Pancreas (tissue), 10 donors: ENCODE data around the gene CCDC110. TPM values are rescaled to one million over a fixed set of nuclear protein-coding genes. Genes with fewer than 3 reads are reported as not detected.

Experiments
- ATAC-seq, 4 donors: fragments of 200-7000 bp; cut with Tn5 transposase; one replicate each; pipeline versions ENCODE4 v1.8.0 to v1.9.1; 2020; ENCODE audit warnings: mild to moderate bottlenecking in 4 of 4, moderate library complexity in 4 of 4
- DNase-seq, 6 donors: peaks; one replicate each; pipeline ENCODE4 v3.0.0-alpha.2; 2020
- FAIRE-seq: peaks from 2 replicates; lab custom pipeline; 2012; peaks lifted over from hg19 to GRCh38; lab: Jason Lieb, UNC
- H3K27ac ChIP-seq, 4 donors: fragments of 200-600 bp; sonication (generic); 1 replicate in 3 of 4; 2 replicates in 1 of 4; pipeline versions ENCODE4 v1.5.0 to v1.8.0; 2020
- H3K27me3 ChIP-seq, 4 donors: fragments of 200-600 bp; one replicate each; pipeline ENCODE4 v1.8.0; 2021
- H3K36me3 ChIP-seq, 3 donors: fragments of 200-600 bp; sonication (generic) in 1 of 3; one replicate each; pipeline versions ENCODE4 v1.5.0 to v1.8.0; 2020 to 2021
- H3K4me1 ChIP-seq, 3 donors: fragments of 200-600 bp; one replicate each; pipeline ENCODE4 v1.8.0; 2021
- H3K4me3 ChIP-seq, 4 donors: fragments of 200-600 bp; sonication (generic) in 2 of 4; one replicate each; pipeline versions ENCODE4 v1.5.0 to v1.8.0; 2020 to 2021
- H3K9me3 ChIP-seq, 4 donors: fragments of 200-600 bp; one replicate each; pipeline ENCODE4 v1.8.0; 2021
- CTCF ChIP-seq, 4 donors: fragments of 200-600 bp; sonication (generic) in 3 of 4; IDR thresholded peaks; one replicate each; pipeline versions ENCODE4 v1.5.0 to v1.8.0; 2021; ENCODE audit warnings: antibody characterized with exemption in 4 of 4
- WGBS, 2 donors: extraction: QIAGEN DNeasy Blood & Tissue Kit; methylation state at CpG; one replicate each; pipeline ENCODE4 v1.1.7; 2013; 5-methylcytosine and 5-hydroxymethylcytosine counted together
- intact Hi-C, 3 donors: fragments of 100-400 bp; cut with DNase I; formaldehyde crosslinking; loops; one replicate each; pipeline versions ENCODE4 v1.11.1 to v1.14.2; 2022
- polyA plus RNA-seq, 2 donors: library from polyadenylated mRNA; stranded (reverse); fragments of 200-250 nt; gene quantifications; one replicate each; pipeline ENCODE4 v1.2.3, GENCODE V29; 2013
- total RNA-seq, 6 donors: library from RNA; stranded (reverse); fragmentation: NEBNext Ultra II Directional in 4 of 6; extraction: Animal tissue kit (Norgen Biotek cat#: 25700) in 4 of 6; gene quantifications; one replicate each; pipeline versions ENCODE4 v1.2.1 to v1.2.4, GENCODE V29; 2021 to 2023
- donor health status: healthy with polysubstance abuse.
- donor health status: DM: no; HTN: no; CAD: no; lungs with moderate emphysema.
- donor health status: DM: no; HTN: no; CAD: no.
- donor health status: control.
- donor health status: control.
- donor health status: Bipolar disorder and iron deficiency.
- donor health status: DM: yes; HTN: yes; CAD: no.
- donor health status: DM: no; HTN: no; CAD: no.
- donor health status: DM: no; HTN: no; CAD: no.
- donor health status: DM: yes; HTN: yes; CAD: no.

The CCDC110 gene
- total and polyA plus RNA-seq, 8 donors: 4.1 to 25.8 (median 14.9) TPM

GRCh38 chr4:185404031-185404430 lies 67.5 kb downstream of the CCDC110 start:
- Histone ChIP-seq H3K27me3 (no peaks in the 10 kb centered on the region), H3K36me3 (peaks cover 0 to 7% (median 0%) of the 10 kb centered on the region in 3 donors), H3K9me3 (no peaks in the 10 kb centered on the region), H3K27ac (no peak overlapping the region), H3K4me3 (no peak overlapping the region), H3K4me1 (peaks cover 0 to 14% (median 7%) of the 10 kb centered on the region in 3 donors)
- DNase-seq (no peak), ATAC-seq (no peak), FAIRE-seq (no peak)
- no peak for TF ChIP-seq CTCF (IDR thresholded peaks at IDR 0.05)
- WGBS, 2 donors: 95 to 97% methylated on average over 4 of the region's 4 CpGs
- intact Hi-C loops: no loop called here

DNA sequence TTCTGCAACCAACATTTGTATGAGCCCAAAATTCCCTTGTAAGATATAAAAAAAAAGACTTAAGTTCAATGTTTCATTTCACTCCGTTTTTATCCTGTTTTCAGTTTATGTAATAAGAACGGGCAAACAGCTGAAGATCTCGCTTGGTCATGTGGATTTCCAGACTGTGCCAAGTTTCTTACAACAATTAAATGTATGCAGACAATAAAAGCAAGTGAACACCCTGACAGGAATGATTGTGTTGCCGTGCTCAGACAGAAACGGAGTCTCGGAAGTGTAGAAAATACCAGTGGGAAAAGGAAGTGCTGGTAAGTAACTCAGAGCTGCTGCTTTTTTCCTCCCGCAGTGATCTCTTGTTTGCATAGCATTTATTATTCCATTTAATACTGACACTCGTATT lies 72.1 kb downstream of the CCDC110 start:
- Histone ChIP-seq H3K4me3 (peak overlapping the region in 3 of 4 donors; percentile 4 to 71 (median 70)), H3K9me3 (no peaks in the 10 kb centered on the region), H3K4me1 (peaks cover 0 to 7% (median 6%) of the 10 kb centered on the region in 3 donors), H3K27ac (peak overlapping the region in 2 of 4 donors; percentile 100), H3K27me3 (no peaks in the 10 kb centered on the region), H3K36me3 (peaks cover 0 to 3% (median 0%) of the 10 kb centered on the region in 3 donors)
- peak; percentile 67 for FAIRE-seq
- ATAC-seq: no peak
- 28 to 33% methylated on average over 8 of the region's 8 CpGs for WGBS, 2 donors
- intact Hi-C loops: no loop called here
- no peak for TF ChIP-seq CTCF (IDR thresholded peaks at IDR 0.05)
- no peak for DNase-seq

GRCh38 chr4:185398618-185399017 lies 72.9 kb downstream of the CCDC110 start:
- Histone ChIP-seq H3K9me3 (no peaks in the 10 kb centered on the region), H3K27me3 (no peaks in the 10 kb centered on the region), H3K4me3 (peak overlapping the region in 3 of 4 donors; percentile 36 to 71 (median 70)), H3K36me3 (peaks cover 0 to 3% (median 0%) of the 10 kb centered on the region in 3 donors), H3K4me1 (peaks cover 0 to 7% (median 6%) of the 10 kb centered on the region in 3 donors), H3K27ac (peak overlapping the region in 2 of 4 donors; percentile 100)
- ATAC-seq (no peak), DNase-seq (no peak), FAIRE-seq (no peak)
- TF ChIP-seq CTCF (IDR thresholded peaks at IDR 0.05): no peak
- WGBS, 2 donors: 22 to 33% methylated on average over 2 of the region's 2 CpGs
- intact Hi-C loops: no loop called here

DNA sequence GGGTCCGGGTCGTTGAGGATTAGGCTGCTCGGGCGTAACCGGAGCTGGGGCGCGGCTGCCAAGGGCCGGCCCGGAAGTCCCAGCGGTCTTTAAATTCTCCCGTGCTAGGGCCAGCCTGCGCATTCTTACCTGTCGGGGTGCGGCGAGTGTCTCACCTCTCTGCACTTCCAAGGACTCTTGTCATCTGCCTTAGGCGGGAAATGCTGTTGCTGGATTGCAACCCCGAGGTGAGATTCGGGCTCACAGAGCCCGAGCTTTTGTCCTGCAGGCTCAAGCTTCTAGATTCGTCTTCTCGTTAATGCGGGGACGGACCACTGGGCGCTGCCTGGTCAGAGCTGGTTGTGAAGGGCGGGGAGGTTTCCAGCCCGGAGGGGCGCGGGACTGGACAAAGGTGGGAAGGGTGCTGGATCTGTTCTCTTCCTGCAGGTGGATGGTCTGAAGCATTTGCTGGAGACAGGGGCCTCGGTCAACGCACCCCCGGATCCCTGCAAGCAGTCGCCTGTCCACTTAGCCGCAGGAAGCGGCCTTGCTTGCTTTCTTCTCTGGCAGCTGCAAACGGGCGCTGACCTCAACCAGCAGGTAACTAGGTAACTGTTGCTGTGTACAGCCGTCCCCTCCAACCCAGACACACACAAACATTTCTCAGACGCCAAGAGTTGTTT lies 74.7 kb downstream of the CCDC110 start, which contains the start of gene ANKRD37:
Gene ANKRD37, plus strand, starts transcription at position 118 of the 662 bp plus-strand sequence. Its CDS starts 83 bp downstream, at position 201.
- H3K27ac ChIP-seq: peak within 1 kb of the TSS; percentile 97 to 100 (median 100)
- 1 to 2% methylated on average over 37 to 38 of the region's 38 CpGs for WGBS, 2 donors
- peak within 1 kb of the TSS; percentile 36 to 71 (median 62) for H3K4me3 ChIP-seq
- ATAC-seq (peak; percentile 59 to 68 (median 64)), FAIRE-seq (no peak), DNase-seq (peak; percentile 79 to 93 (median 86))
- no peaks in the 10 kb centered on the region for H3K9me3 ChIP-seq
- no peak for TF ChIP-seq CTCF (IDR thresholded peaks at IDR 0.05)
- H3K36me3 ChIP-seq: no peaks in the 10 kb centered on the region
- H3K27me3 ChIP-seq: no peaks in the 10 kb centered on the region
- peaks cover 0 to 7% (median 6%) of the 10 kb centered on the region in 3 donors for H3K4me1 ChIP-seq
- intact Hi-C loops: no loop called here
